HG03064 (cell line): ENCODE data around the gene RGS6.

Experiments
- ATAC-seq: cut with Tn5 transposase; IDR thresholded peaks from one replicate; pipeline ENCODE4 v1.9.1; 2021; ENCODE audit warnings: low read depth; ENCODE audit not compliant: unreplicated experiment

Gene RGS6

GRCh38 chr14:72008666-72009065, 76.4 kb downstream of the RGS6 start:
- ATAC-seq = no peak

- no peak for ATAC-seq
Measured at GRCh38 chr14:72010474-72010873, 78.2 kb downstream of the RGS6 start.

GRCh38 chr14:72013721-72014345, 81.6 kb downstream of the RGS6 start:
- no peak for ATAC-seq

- no peak for ATAC-seq
Measured at GRCh38 chr14:72014486-72014885, 82.3 kb downstream of the RGS6 start.

- ATAC-seq = no peak
Measured at GRCh38 chr14:72017290-72017689, 85.1 kb downstream of the RGS6 start.

- no peak for ATAC-seq
Measured at GRCh38 chr14:72023128-72024042, 91.2 kb downstream of the RGS6 start.

- ATAC-seq = no peak
Measured at GRCh38 chr14:72024043-72024407, 91.8 kb downstream of the RGS6 start.

- no peak for ATAC-seq
Measured at GRCh38 chr14:72024504-72024903, 92.3 kb downstream of the RGS6 start.

- no peak for ATAC-seq
Measured at GRCh38 chr14:72026536-72026935, 94.3 kb downstream of the RGS6 start.

GRCh38 chr14:72027061-72027460, 94.8 kb downstream of the RGS6 start:
- no peak for ATAC-seq

GRCh38 chr14:72033365-72033764, 101.1 kb downstream of the RGS6 start:
- ATAC-seq = no peak

GRCh38 chr14:72040528-72040927, 108.3 kb downstream of the RGS6 start:
- no peak for ATAC-seq

GRCh38 chr14:72045271-72045670, 113.0 kb downstream of the RGS6 start:
- no peak for ATAC-seq

GRCh38 chr14:72045885-72046284, 113.7 kb downstream of the RGS6 start:
- ATAC-seq = no peak

- ATAC-seq = no peak
Measured at GRCh38 chr14:72049462-72049861, 117.2 kb downstream of the RGS6 start.

GRCh38 chr14:72052356-72052755, 120.1 kb downstream of the RGS6 start:
- no peak for ATAC-seq

GRCh38 chr14:72053651-72054050, 121.4 kb downstream of the RGS6 start:
- ATAC-seq = no peak

GRCh38 chr14:72054911-72055310, 122.7 kb downstream of the RGS6 start:
- ATAC-seq = no peak

- no peak for ATAC-seq
Measured at GRCh38 chr14:72057701-72058285, 125.6 kb downstream of the RGS6 start.

GRCh38 chr14:72060460-72060859, 128.2 kb downstream of the RGS6 start:
- no peak for ATAC-seq

GRCh38 chr14:72060917-72061316, 128.7 kb downstream of the RGS6 start:
- no peak for ATAC-seq

GRCh38 chr14:72061718-72062117, 129.5 kb downstream of the RGS6 start:
- ATAC-seq = no peak
